Endothelial cell of umbilical vein (primary cell): Measurements from ENCODE around the gene SC5D. TPM values are rescaled to one million over a fixed set of nuclear protein-coding genes. Genes with fewer than 3 reads are reported as not detected.

Experiments used
- BruUV-seq: library from RNA; stranded (reverse); fragments of 400-500 nt; replicated peaks from 2 replicates; lab custom pipeline; 2021; lab: Mats Ljungman, UMichigan
- CTCF ChIA-PET: fragments of 300-600, 350-600 bp; sonication (Branson Sonifier 250); formaldehyde crosslinking; loops from one replicate; lab custom pipeline; 2021; ENCODE audit warnings: antibody characterized with exemption, inconsistent platforms; lab: Charles Lee
- POLR2A ChIA-PET: fragments of 300-600, 350-600 bp; sonication (Branson Sonifier 250); formaldehyde crosslinking; loops from one replicate; lab custom pipeline; 2021; ENCODE audit warnings: antibody characterized with exemption, inconsistent platforms; lab: Charles Lee
- DNase-seq: peaks from one replicate; pipeline ENCODE4 v3.0.0-alpha.2; 2011; ENCODE audit warnings: low read depth, low spot score
- FAIRE-seq: peaks from 2 replicates; lab custom pipeline; 2011; peaks lifted over from hg19 to GRCh38; lab: Jason Lieb, UNC
- H2AFZ ChIP-seq: 2 replicates; pipeline ENCODE4 v1.6.0; 2012; ENCODE audit warnings: low read depth, low read length, control low read depth, inconsistent platforms
- H3K27ac ChIP-seq: 2 replicates; pipeline ENCODE4 v1.5.1; 2011; ENCODE audit warnings: low read depth, mild to moderate bottlenecking, control low read depth, low read length, moderate library complexity; ENCODE audit not compliant: insufficient read depth
- H3K27me3 ChIP-seq, 2 experiments: 2 replicates each; pipeline versions ENCODE4 v1.6.0 to v1.6.1; 2011; ENCODE audit warnings: low read length in 2 of 2, mixed read lengths in 1 of 2; ENCODE audit not compliant: control insufficient read depth in 2 of 2, insufficient read depth in 2 of 2
- H3K36me3 ChIP-seq, 2 experiments: 2 replicates in 1 of 2; 3 replicates in 1 of 2; pipeline ENCODE4 v1.5.1; 2011; ENCODE audit warnings: low read length in 2 of 2, mild to moderate bottlenecking in 1 of 2, moderate library complexity in 1 of 2; ENCODE audit not compliant: control insufficient read depth in 2 of 2, insufficient read depth in 2 of 2; ENCODE audit errors: extremely low read depth in 1 of 2
- H3K4me1 ChIP-seq: 3 replicates; pipeline ENCODE4 v1.5.1; 2011; ENCODE audit warnings: mild to moderate bottlenecking, low read length; ENCODE audit not compliant: control insufficient read depth, insufficient read depth; ENCODE audit errors: extremely low read depth
- H3K4me2 ChIP-seq: 2 replicates; pipeline ENCODE4 v1.6.1; 2011; ENCODE audit warnings: low read length, control low read depth, mixed read lengths; ENCODE audit not compliant: insufficient read depth
- H3K4me3 ChIP-seq, 3 experiments: fragments of 200-600 bp in 1 of 3; sonication (generic), shearing (Covaris generic) in 1 of 3; replicated peaks in 1 of 3; 2 replicates each; pipeline ENCODE4 v1.5.1; 2011 to 2016; ENCODE audit warnings: control low read depth in 3 of 3, low read length in 3 of 3, mild to moderate bottlenecking in 2 of 3, inconsistent platforms in 1 of 3, low read depth in 1 of 3, moderate library complexity in 1 of 3; ENCODE audit not compliant: insufficient read depth in 1 of 3
- H3K79me2 ChIP-seq: 2 replicates; pipeline ENCODE4 v1.6.0; 2012; ENCODE audit warnings: low read length, inconsistent platforms; ENCODE audit not compliant: control insufficient read depth, insufficient read depth
- H3K9ac ChIP-seq: replicated peaks from 2 replicates; pipeline ENCODE3; 2011; ENCODE audit warnings: low read length, control low read depth; ENCODE audit not compliant: insufficient read depth; ENCODE audit errors: extremely low read depth
- H3K9me1 ChIP-seq: replicated peaks from 3 replicates; pipeline ENCODE4 v1.6.0; 2011; ENCODE audit warnings: mild to moderate bottlenecking, low read length; ENCODE audit not compliant: control insufficient read depth, insufficient read depth; ENCODE audit errors: extremely low read depth
- H3K9me3 ChIP-seq: replicated peaks from 2 replicates; pipeline ENCODE4 v1.5.1; 2012; ENCODE audit warnings: low read length, inconsistent platforms; ENCODE audit not compliant: control insufficient read depth, insufficient read depth
- H4K20me1 ChIP-seq: replicated peaks from 2 replicates; pipeline ENCODE3; 2011; ENCODE audit warnings: mild to moderate bottlenecking, low read length; ENCODE audit not compliant: control insufficient read depth, insufficient read depth; ENCODE audit errors: extremely low read depth
- CTCF ChIP-seq, 2 donors: IDR thresholded peaks; 1 replicate in 1 of 2; 2 replicates in 1 of 2; pipeline ENCODE4 v1.5.1; 2011; ENCODE audit warnings: low read length in 2 of 2, mild to moderate bottlenecking in 2 of 2, moderate library complexity in 2 of 2, control low read depth in 1 of 2, inconsistent platforms in 1 of 2, low read depth in 1 of 2; ENCODE audit not compliant: insufficient read depth in 1 of 2; ENCODE audit errors: extremely low read depth in 1 of 2
- EZH2 ChIP-seq: IDR thresholded peaks from 2 replicates; pipeline ENCODE4 v1.6.1; 2012; ENCODE audit warnings: borderline replicate concordance, low read depth, mild to moderate bottlenecking, moderate library complexity, low read length, inconsistent platforms; ENCODE audit not compliant: severe bottlenecking
- FOS ChIP-seq: IDR thresholded peaks from 2 replicates; pipeline ENCODE4 v1.6.1; 2011; ENCODE audit warnings: mild to moderate bottlenecking, low read length, moderate library complexity, borderline replicate concordance; ENCODE audit not compliant: insufficient read depth
- GATA2 ChIP-seq: IDR thresholded peaks from 2 replicates; pipeline ENCODE4 v1.7.0; 2011; ENCODE audit warnings: low read depth, mild to moderate bottlenecking, moderate library complexity, mixed read lengths, low read length; ENCODE audit not compliant: insufficient read length, insufficient read depth
- JUN ChIP-seq: IDR thresholded peaks from 2 replicates; pipeline ENCODE4 v1.6.1; 2011; ENCODE audit warnings: borderline replicate concordance, low read depth; ENCODE audit not compliant: insufficient read length, insufficient read depth
- MAX ChIP-seq: IDR thresholded peaks from 2 replicates; pipeline ENCODE4 v1.6.1; 2011; ENCODE audit not compliant: insufficient read depth, insufficient read length
- MYC ChIP-seq: IDR thresholded peaks from one replicate; pipeline ENCODE4 v1.6.1; 2011; ENCODE audit warnings: mild to moderate bottlenecking, low read depth, low read length
- POLR2A ChIP-seq: IDR thresholded peaks from 2 replicates; pipeline ENCODE4 v1.6.1; 2012; ENCODE audit warnings: low read depth, mild to moderate bottlenecking, control low read depth, low read length
- POLR2AphosphoS5 ChIP-seq: IDR thresholded peaks from 2 replicates; pipeline ENCODE4 v1.6.1; 2012; ENCODE audit warnings: low read depth, mild to moderate bottlenecking, control low read depth, low read length, moderate library complexity; ENCODE audit not compliant: insufficient read depth
- dilution Hi-C: fragments of 300-500 bp; cut with MboI; formaldehyde crosslinking; loops from one replicate; pipeline ENCODE4 v1.15.0; 2019; ENCODE audit warnings: low sequenced_read_pairs; ENCODE audit not compliant: extremely low pct_ligation_motif_present
- intact Hi-C: fragments of 100-400 bp; cut with micrococcal nuclease; formaldehyde crosslinking; loops from one replicate; pipeline ENCODE4 v1.10.0; 2022
- polyA plus RNA-seq, 4 experiments: library from polyadenylated mRNA; depleted of rRNA in 3 of 4; stranded (reverse) in 3 of 4; unstranded in 1 of 4; fragments of >200 nt; gene quantifications; 2 replicates each; pipeline versions ENCODE4 v1.2.1 to v1.2.3, GENCODE V29; 2011 to 2012; ENCODE audit warnings: missing spikeins in 1 of 4
- total RNA-seq: library from RNA; stranded (reverse); gene quantifications from 2 replicates; pipeline ENCODE4 v1.2.3, GENCODE V29; 2021

The SC5D gene
- total and polyA plus RNA-seq, 2 donors (not counting 3 experiments of a cell fraction or from before 2014, with no cell fraction given): 37.1 to 40.0 TPM

GRCh38 chr11:121330614-121331435 lies 38.3 kb downstream of the SC5D start:
- H2AFZ ChIP-seq: no peak overlapping the region
- FAIRE-seq: no peak
- intact Hi-C loops (no loop called here), dilution Hi-C loops (no loop called here)
- TF ChIP-seq GATA2 (no peak), FOS (no peak), MYC (no peak), POLR2A (no peak), EZH2 (no peak), JUN (no peak), CTCF (IDR thresholded peaks at IDR 0.05; ENCODE audit: extremely low read depth in 1 of 2, insufficient read depth in 1 of 2, low read depth in 1 of 2, low read length in 2 of 2) (no peak), MAX (no peak), POLR2AphosphoS5 (no peak)
- no peaks in the 10 kb centered on the region for H4K20me1 ChIP-seq
- no peaks in the 10 kb centered on the region for H3K79me2 ChIP-seq
- H3K4me3 ChIP-seq: no peak overlapping the region
- H3K9me1 ChIP-seq: no peaks in the 10 kb centered on the region
- no TSS peak for BruUV-seq
- H3K27me3 ChIP-seq: peaks cover 2 to 7% of the 10 kb centered on the region in 2 experiments
- H3K4me1 ChIP-seq: no peaks in the 10 kb centered on the region
- no peaks in the 10 kb centered on the region for H3K9me3 ChIP-seq
- no peak for DNase-seq
- no peak overlapping the region for H3K9ac ChIP-seq
- POLR2A ChIA-PET: no interaction called here
- no peaks in the 10 kb centered on the region for H3K36me3 ChIP-seq
- H3K4me2 ChIP-seq: no peak overlapping the region
- H3K27ac ChIP-seq: no peak overlapping the region
- CTCF ChIA-PET: interaction anchor here (1.2 to 1.4 kb wide), 2 partner anchors 22 to 38 kb away, joined by 3 read pairs; partner anchors contain the start of gene SC5D
